Nephron progenitor cell (in vitro differentiated cells): ENCODE data around the gene SYTL3.

ENCODE experiments used
- DNase-seq: peaks from one replicate; pipeline ENCODE4 v3.0.0; 2021
- H3K27ac Mint-ChIP-seq: 2 replicates; pipeline ENCODE4 v1.8.0; 2021; ENCODE audit warnings: mild to moderate bottlenecking, moderate library complexity, mixed read lengths
- H3K27me3 Mint-ChIP-seq: 2 replicates; pipeline ENCODE4 v1.8.0; 2021; ENCODE audit warnings: mild to moderate bottlenecking, low read depth, mixed read lengths; ENCODE audit not compliant: poor library complexity
- H3K36me3 Mint-ChIP-seq: 2 replicates; pipeline ENCODE4 v1.8.0; 2021; ENCODE audit warnings: low read depth, mixed read lengths
- H3K4me1 Mint-ChIP-seq: 2 replicates; pipeline ENCODE4 v1.8.0; 2021; ENCODE audit warnings: mixed read lengths
- H3K4me3 Mint-ChIP-seq: 2 replicates; pipeline ENCODE4 v1.8.0; 2021; ENCODE audit warnings: mild to moderate bottlenecking, moderate library complexity, mixed read lengths
- H3K9me3 Mint-ChIP-seq: 2 replicates; pipeline ENCODE4 v1.8.0; 2021; ENCODE audit warnings: mild to moderate bottlenecking, moderate library complexity, mixed read lengths
- TF ChIP-seq, protein P1 (sequence below): fragments of 200-600 bp; sonication (generic); IDR thresholded peaks from 2 replicates; pipeline ENCODE4 v1.5.0; 2021; ENCODE audit warnings: antibody characterized with exemption

SYTL3 gene

GRCh38 chr6:158764926-158765325 is 115.1 kb downstream of the SYTL3 start:
- H3K36me3 Mint-ChIP-seq = peaks cover 40% of the 10 kb centered on the region
- H3K27ac Mint-ChIP-seq = no peak overlapping the region
- H3K9me3 Mint-ChIP-seq = no peaks in the 10 kb centered on the region
- no peak overlapping the region for H3K4me3 Mint-ChIP-seq
- peaks cover 77% of the 10 kb centered on the region for H3K4me1 Mint-ChIP-seq
- peaks cover 3% of the 10 kb centered on the region for H3K27me3 Mint-ChIP-seq
- TF ChIP-seq, protein P1, sequence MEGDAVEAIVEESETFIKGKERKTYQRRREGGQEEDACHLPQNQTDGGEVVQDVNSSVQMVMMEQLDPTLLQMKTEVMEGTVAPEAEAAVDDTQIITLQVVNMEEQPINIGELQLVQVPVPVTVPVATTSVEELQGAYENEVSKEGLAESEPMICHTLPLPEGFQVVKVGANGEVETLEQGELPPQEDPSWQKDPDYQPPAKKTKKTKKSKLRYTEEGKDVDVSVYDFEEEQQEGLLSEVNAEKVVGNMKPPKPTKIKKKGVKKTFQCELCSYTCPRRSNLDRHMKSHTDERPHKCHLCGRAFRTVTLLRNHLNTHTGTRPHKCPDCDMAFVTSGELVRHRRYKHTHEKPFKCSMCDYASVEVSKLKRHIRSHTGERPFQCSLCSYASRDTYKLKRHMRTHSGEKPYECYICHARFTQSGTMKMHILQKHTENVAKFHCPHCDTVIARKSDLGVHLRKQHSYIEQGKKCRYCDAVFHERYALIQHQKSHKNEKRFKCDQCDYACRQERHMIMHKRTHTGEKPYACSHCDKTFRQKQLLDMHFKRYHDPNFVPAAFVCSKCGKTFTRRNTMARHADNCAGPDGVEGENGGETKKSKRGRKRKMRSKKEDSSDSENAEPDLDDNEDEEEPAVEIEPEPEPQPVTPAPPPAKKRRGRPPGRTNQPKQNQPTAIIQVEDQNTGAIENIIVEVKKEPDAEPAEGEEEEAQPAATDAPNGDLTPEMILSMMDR = no peak
- DNase-seq = no peak

DNA sequence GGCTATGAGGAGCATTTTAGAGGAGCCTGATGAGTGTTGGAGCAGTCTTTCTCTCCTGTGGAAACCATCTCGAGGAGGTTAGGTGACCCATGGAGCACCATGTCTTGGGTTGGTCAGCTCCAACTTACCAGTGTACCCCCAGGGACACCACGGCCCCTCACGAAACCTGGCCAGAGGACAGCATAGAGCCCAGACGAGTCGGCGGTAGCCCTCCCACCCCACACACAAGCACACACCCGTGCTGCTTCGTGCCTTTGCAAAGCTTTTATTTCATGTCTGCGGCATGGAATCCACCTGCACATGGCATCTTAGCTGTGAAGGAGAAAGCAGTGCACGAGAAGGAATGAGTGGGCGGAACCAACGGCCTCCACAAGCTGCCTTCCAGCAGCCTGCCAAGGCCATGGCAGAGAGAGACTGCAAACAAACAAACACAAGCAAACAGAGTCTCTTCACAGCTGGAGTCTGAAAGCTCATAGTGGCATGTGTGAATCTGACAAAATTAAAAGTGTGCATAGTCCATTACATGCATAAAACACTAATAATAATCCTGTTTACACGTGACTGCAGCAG is 115.7 kb downstream of the SYTL3 start:
- peaks cover 3% of the 10 kb centered on the region for H3K27me3 Mint-ChIP-seq
- no peak overlapping the region for H3K27ac Mint-ChIP-seq
- no peak for DNase-seq
- peaks cover 74% of the 10 kb centered on the region for H3K4me1 Mint-ChIP-seq
- H3K9me3 Mint-ChIP-seq = no peaks in the 10 kb centered on the region
- H3K36me3 Mint-ChIP-seq = peaks cover 47% of the 10 kb centered on the region
- H3K4me3 Mint-ChIP-seq = no peak overlapping the region
- TF ChIP-seq, protein P1 = no peak

DNA sequence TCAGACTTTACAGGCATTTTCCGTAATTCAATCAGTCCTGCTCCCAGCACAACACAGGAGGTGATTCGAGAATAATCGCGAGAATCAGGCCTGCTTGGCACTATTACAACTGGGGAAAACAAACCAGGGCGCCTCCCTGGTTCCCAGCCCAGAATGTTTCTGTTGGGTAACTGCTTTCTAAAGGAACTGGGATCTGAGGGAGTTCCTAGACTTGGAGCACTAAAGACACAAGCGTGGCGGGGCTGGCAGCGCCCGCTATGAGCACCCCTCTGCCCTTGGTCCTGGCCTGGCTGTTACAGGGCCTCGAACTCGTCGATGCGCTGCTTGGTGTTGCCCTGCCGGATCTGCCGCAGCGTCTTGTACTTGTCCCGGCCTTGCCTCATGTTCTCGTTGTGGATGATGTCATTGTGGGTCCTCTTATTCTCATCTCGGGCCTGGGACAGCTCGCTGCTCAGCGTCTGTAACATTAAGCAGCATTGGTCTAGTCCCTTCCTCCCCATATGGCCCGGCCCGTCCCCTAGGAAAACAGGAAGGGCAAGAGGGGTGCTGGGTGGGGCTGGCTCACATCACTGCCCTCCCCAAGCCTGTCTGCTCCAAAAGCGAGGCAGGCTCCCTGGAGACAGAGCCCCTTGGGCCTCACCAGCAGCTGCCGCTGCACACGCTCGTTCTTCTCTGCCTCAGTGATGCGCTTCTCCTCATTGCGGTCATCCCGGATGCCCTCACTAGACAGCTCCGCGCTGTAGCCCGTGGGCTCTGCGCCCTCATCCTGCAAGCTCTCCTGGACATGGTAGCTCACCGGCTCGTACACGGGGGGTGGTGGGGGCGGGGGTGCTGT is 117.0 kb downstream of the SYTL3 start:
- Mint-ChIP-seq H3K27me3 (peaks cover 3% of the 10 kb centered on the region), H3K36me3 (peaks cover 55% of the 10 kb centered on the region), H3K4me3 (no peak overlapping the region)

GRCh38 chr6:158767709-158768108 is 117.9 kb downstream of the SYTL3 start:
- Mint-ChIP-seq H3K9me3 (no peaks in the 10 kb centered on the region), H3K36me3 (peaks cover 62% of the 10 kb centered on the region), H3K27ac (peak overlapping the region; percentile 45), H3K4me1 (peaks cover 75% of the 10 kb centered on the region), H3K4me3 (no peak overlapping the region), H3K27me3 (peaks cover 3% of the 10 kb centered on the region)
- no peak for DNase-seq
- TF ChIP-seq, protein P1 = no peak

More for the DNA sequence above, 117.0 kb downstream of the SYTL3 start:
- H3K9me3 Mint-ChIP-seq = no peaks in the 10 kb centered on the region
- H3K27ac Mint-ChIP-seq = peak overlapping the region; percentile 33
- DNase-seq = no peak
- TF ChIP-seq, protein P1 = no peak
- peaks cover 77% of the 10 kb centered on the region for H3K4me1 Mint-ChIP-seq

GRCh38 chr6:158768436-158768835 is 118.6 kb downstream of the SYTL3 start:
- no peak for DNase-seq
- H3K4me1 Mint-ChIP-seq = peaks cover 75% of the 10 kb centered on the region
- no peaks in the 10 kb centered on the region for H3K9me3 Mint-ChIP-seq
- TF ChIP-seq, protein P1 = no peak
- H3K36me3 Mint-ChIP-seq = peaks cover 69% of the 10 kb centered on the region
- peaks cover 3% of the 10 kb centered on the region for H3K27me3 Mint-ChIP-seq
- H3K27ac Mint-ChIP-seq = no peak overlapping the region
- no peak overlapping the region for H3K4me3 Mint-ChIP-seq
